Stimulated activated CD4-positive, alpha-beta T cell treated with anti-CD3 and anti-CD28 coated beads, Interleukin-1b, Interleukin-23, amount 100 ng/mL, for 48 hours (primary cell): ENCODE data around the gene IFI30.

Experiments
- DNase-seq: peaks from one replicate; pipeline ENCODE4 v3.0.0-alpha.2; 2020

Gene IFI30

DNA sequence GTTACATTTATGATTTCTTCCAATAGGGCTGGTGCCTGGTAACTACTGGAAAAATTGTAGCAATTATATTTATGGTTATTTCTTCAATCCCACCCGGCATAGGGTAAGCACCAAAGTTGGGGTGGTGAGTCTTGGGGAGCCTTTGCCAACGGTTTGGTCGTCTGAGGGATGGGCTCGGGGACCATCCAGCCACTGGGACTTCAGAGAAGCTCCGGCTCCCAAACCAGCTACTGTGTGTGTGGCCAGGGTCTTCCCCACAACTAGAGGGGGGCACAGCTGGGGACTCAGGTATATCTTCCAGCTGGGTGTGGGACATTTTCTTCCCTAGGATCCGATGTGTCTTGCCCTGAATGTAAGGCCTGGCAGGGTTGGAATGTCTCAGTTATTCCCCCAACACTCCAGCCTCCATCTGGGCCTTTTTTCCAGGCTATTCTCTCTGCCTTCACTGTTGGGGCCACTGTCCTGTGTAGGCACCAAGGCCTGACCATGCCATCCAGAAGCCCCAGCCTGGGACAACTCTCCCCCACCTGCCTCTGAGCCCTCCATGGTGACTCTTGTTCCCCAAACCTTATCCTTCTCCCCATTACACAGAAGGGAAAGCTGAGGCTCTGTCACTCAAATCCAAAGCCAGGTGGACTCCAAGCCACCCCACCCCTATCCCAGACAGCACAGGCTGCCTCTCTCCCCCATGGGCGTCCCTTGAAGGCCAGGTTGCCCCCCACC, 1.1 kb upstream of the IFI30 start:
- no peak for DNase-seq

- no peak for DNase-seq
Observed at GRCh38 chr19:18173054-18173571, 500 bp upstream of the IFI30 start.

- no peak for DNase-seq
Observed at GRCh38 chr19:18174983-18175382, 1.4 kb downstream of the IFI30 start.

DNA sequence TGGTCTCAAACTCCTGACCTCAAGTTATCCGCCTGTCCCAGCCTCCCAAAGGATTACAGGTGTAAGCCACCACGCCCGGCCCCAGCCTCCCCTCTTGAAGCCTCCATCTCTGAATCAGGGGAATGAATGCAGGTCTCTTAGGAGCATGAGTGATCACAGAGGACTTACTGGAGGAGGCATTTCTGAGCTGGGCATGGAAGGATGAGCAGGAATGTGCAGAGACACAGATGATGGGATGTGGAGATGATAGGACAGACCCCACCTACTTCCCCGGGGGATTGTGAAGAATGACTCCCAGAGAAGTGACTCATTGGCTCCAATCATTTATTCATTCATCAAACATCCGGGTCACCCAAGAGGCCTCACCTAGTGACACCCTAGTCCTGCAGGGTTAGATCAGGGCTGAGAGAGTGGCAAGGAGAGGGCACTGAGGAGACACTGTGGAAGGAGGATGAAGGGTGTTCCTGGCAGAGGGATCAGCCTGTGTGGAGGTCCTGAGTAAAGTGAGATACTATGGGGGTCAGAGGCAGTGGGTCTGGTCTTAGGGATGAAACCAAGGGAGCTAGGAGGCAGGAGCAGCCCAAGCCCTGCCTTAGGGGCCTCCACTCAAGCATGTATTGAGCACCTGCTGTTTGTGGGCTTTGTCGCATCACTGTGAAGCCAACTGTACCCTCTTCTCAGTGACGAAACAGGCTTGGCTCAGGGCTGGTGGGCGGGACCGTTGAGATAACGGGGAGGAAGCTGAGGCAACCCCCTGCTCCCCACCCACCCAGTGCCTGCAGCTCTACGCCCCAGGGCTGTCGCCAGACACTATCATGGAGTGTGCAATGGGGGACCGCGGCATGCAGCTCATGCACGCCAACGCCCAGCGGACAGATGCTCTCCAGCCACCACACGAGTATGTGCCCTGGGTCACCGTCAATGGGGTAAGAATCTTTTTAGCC, 3.0 kb downstream of the IFI30 start:
- no peak for DNase-seq

GRCh38 chr19:18179957-18180356, 6.3 kb downstream of the IFI30 start:
- no peak for DNase-seq

- no peak for DNase-seq
Observed at GRCh38 chr19:18183529-18183928, 9.9 kb downstream of the IFI30 start.

DNA sequence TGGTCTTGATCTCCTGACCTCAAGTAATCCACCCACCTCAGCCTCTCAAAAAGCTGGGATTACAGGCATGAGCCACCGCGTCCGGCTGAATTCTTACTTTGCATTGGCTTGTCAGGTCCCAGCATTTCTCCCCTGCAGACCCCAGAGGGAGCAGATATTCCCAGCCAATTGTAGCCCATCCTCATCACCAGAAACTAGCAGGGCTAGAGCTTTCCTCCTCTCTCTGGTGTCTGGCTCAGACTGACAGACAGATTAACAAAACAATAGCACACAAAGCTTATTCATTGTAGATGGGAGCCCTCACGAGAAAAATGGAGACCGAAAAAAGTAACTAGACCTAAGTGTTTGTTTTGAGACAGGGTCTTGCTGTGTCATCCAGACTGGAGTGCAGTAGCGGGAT, 11.9 kb downstream of the IFI30 start:
- DNase-seq, result no peak

GRCh38 chr19:18190278-18190677, 16.7 kb downstream of the IFI30 start:
- no peak for DNase-seq

DNA sequence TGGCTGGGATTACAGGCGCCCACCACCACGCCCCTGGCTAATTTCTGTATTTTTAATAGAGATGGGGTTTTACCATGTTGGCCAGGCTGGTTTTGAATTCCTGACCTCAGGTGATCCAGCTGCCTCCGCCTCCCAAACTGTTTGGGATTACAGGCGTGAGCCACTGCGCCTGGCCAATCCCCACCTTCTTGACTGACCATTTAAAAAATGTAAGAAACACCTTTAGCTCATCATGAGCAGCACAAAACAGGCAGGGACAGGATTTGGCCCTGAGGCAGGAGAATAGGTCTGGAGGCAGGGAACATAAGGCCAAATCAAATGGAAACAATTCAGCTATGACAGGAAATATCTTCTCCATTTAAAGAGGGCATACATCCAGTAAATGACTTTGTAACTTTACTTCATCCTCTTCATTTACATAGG, 18.0 kb downstream of the IFI30 start:
- no peak for DNase-seq

GRCh38 chr19:18192673-18193387, 19.2 kb downstream of the IFI30 start, which contains the start of gene MPV17L2:
Gene MPV17L2, plus strand, starts transcription at chr19:18193218. Its CDS starts 64 bp downstream, at chr19:18193282.
- peak; percentile 99 for DNase-seq

- no peak for DNase-seq
Observed at GRCh38 chr19:18193388-18194180, 20.0 kb downstream of the IFI30 start.

DNA sequence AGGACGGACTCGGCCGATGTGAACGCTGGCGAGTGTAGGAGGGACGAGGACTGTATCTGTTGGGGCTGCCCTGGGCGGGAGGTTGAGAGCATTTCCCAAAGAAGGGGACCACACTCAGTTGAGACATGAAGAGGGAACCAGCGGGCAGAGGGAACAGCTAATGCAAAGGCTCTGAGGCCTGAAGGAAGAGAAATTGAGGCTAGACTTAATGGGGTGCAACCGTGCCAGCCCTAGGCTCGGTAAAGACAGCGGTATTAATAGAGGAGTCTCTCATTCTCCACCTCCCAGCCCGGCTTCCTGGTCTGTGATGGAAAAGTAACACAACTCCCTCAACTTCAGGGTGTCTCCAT, 20.5 kb downstream of the IFI30 start:
- no peak for DNase-seq

- DNase-seq, result peak; percentile 6
Observed at GRCh38 chr19:18194554-18195238, 21.1 kb downstream of the IFI30 start.

GRCh38 chr19:18196511-18196845, 22.9 kb downstream of the IFI30 start:
- DNase-seq, result no peak

DNA sequence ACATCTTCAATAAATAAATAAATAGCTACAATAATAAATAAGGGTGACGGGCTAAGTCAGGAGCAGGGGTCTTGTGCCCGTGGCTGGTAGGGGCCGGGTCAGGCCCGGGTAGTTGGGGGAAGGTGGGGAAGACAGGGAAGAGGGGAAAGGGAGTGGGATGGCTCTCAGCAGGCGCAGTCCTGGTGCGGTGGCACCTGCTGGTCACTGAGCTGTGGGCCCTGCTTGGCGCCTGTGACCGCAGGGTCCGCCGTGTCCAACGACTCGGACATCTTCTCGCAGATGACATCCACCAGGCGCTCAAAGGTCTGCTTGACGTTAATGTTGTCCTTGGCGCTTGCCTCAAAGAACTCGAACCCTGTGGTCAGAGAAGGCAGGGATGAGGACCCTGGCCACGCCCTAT, 23.7 kb downstream of the IFI30 start:
- DNase-seq, result no peak

- no peak for DNase-seq
Observed at GRCh38 chr19:18197941-18198340, 24.3 kb downstream of the IFI30 start.

- no peak for DNase-seq
Observed at GRCh38 chr19:18198374-18198773, 24.8 kb downstream of the IFI30 start.

GRCh38 chr19:18202397-18202777, 28.8 kb downstream of the IFI30 start:
- no peak for DNase-seq

GRCh38 chr19:18202778-18203407, 29.3 kb downstream of the IFI30 start:
- DNase-seq, result peak; percentile 16

- DNase-seq, result no peak
Observed at GRCh38 chr19:18203408-18203862, 29.8 kb downstream of the IFI30 start.

- DNase-seq, result peak; percentile 100
Observed at GRCh38 chr19:18203863-18204393, 30.3 kb downstream of the IFI30 start, which contains the start of gene RAB3A. Gene RAB3A, minus strand, starts transcription at chr19:18204042. Its CDS starts 1,302 bp downstream, at chr19:18202740.
